ENCODE measurements around the gene SCAI.

DNA sequence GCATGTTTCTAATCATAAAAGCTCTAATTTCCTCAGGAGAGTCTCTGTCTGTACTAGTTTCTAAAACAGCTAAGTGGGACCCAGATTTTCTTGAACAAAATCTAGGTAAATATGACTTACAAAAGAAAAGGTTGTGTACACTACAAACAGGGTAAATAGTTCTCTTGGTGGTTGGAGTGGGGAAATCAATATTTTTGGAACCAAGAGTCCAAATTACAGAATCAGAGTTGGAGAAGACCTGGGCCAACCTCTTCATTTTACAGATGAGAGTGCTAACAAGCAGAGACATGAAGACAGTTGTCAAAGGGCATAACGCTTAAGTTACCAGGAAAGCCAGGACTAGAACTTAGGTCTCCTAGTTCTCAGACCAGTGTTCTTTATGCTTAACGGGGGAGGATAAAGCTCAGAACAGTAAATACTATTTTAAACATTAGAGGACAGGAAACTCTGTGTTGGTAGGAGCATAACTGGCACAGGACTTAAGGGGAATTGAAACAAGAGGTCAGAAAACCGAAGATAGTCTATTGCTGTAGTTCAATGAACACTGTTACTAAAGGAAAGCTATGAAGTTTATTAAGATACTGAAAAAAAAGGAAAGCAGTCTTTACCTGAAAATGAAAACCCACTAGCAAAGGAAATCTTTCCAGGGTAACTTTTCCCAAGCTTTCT lies 193.1 kb downstream of the SCAI start:
- TF ChIP-seq, protein P1, sequence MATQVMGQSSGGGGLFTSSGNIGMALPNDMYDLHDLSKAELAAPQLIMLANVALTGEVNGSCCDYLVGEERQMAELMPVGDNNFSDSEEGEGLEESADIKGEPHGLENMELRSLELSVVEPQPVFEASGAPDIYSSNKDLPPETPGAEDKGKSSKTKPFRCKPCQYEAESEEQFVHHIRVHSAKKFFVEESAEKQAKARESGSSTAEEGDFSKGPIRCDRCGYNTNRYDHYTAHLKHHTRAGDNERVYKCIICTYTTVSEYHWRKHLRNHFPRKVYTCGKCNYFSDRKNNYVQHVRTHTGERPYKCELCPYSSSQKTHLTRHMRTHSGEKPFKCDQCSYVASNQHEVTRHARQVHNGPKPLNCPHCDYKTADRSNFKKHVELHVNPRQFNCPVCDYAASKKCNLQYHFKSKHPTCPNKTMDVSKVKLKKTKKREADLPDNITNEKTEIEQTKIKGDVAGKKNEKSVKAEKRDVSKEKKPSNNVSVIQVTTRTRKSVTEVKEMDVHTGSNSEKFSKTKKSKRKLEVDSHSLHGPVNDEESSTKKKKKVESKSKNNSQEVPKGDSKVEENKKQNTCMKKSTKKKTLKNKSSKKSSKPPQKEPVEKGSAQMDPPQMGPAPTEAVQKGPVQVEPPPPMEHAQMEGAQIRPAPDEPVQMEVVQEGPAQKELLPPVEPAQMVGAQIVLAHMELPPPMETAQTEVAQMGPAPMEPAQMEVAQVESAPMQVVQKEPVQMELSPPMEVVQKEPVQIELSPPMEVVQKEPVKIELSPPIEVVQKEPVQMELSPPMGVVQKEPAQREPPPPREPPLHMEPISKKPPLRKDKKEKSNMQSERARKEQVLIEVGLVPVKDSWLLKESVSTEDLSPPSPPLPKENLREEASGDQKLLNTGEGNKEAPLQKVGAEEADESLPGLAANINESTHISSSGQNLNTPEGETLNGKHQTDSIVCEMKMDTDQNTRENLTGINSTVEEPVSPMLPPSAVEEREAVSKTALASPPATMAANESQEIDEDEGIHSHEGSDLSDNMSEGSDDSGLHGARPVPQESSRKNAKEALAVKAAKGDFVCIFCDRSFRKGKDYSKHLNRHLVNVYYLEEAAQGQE (IDR thresholded peaks at IDR 0.05; ENCODE audit: insufficient read depth in 1 of 2, low read depth in 2 of 2, low read length in 2 of 2) = no peak
- TF ChIP-seq TAF1 (IDR thresholded peaks at IDR 0.05; ENCODE audit: borderline replicate concordance, insufficient read depth, low read length) = no peak
